H1 (cell line): ENCODE results near the gene ATG7. TPM values are rescaled to one million over a fixed set of nuclear protein-coding genes. Genes with fewer than 3 reads are reported as not detected.

Experiments
- CTCF ChIA-PET: fragments of 300-600 bp; sonication (Branson Sonifier 250); formaldehyde crosslinking; loops from one replicate; lab custom pipeline; 2021; ENCODE audit not compliant: partially characterized antibody; lab: Charles Lee
- POLR2A ChIA-PET: fragments of 300-600 bp; sonication (Branson Sonifier 250); formaldehyde crosslinking; loops from one replicate; lab custom pipeline; 2021; ENCODE audit warnings: inconsistent platforms; ENCODE audit not compliant: partially characterized antibody; lab: Charles Lee
- DNase-seq, 2 experiments: peaks; one replicate each; pipeline versions ENCODE4 v3.0.0 to v3.0.0-alpha.2; 2010 to 2022; ENCODE audit warnings: low spot score in 2 of 2, low read depth in 1 of 2, mixed read lengths in 1 of 2
- FAIRE-seq: peaks from 2 replicates; lab custom pipeline; 2011; peaks lifted over from hg19 to GRCh38; lab: Jason Lieb, UNC
- H2AFZ ChIP-seq: 2 replicates; pipeline ENCODE4 v1.8.1; 2012; ENCODE audit warnings: low read length, inconsistent platforms
- H2AK5ac ChIP-seq: 2 replicates; pipeline ENCODE4 v1.6.1; 2013; ENCODE audit warnings: low read depth, low read length
- H2BK120ac ChIP-seq: replicated peaks from 2 replicates; pipeline ENCODE3; 2013; ENCODE audit warnings: low read depth, low read length, inconsistent platforms
- H2BK12ac ChIP-seq: 2 replicates; pipeline ENCODE4 v1.6.1; 2013; ENCODE audit warnings: low read depth, low read length
- H2BK15ac ChIP-seq: 2 replicates; pipeline ENCODE4 v1.6.1; 2013; ENCODE audit warnings: low read length
- H2BK20ac ChIP-seq: 2 replicates; pipeline ENCODE4 v1.6.1; 2013; ENCODE audit warnings: low read length
- H2BK5ac ChIP-seq: 2 replicates; pipeline ENCODE4 v1.6.1; 2013; ENCODE audit warnings: low read depth, low read length
- H3K14ac ChIP-seq: 2 replicates; pipeline ENCODE4 v1.6.1; 2013; ENCODE audit warnings: inconsistent platforms; ENCODE audit not compliant: insufficient read length
- H3K18ac ChIP-seq: 2 replicates; pipeline ENCODE4 v1.6.1; 2013; ENCODE audit warnings: low read length; ENCODE audit errors: extremely low read depth
- H3K23ac ChIP-seq: 2 replicates; pipeline ENCODE4 v1.6.1; 2013; ENCODE audit warnings: inconsistent platforms; ENCODE audit not compliant: insufficient read length
- H3K23me2 ChIP-seq: 2 replicates; pipeline ENCODE4 v1.6.1; 2013; ENCODE audit warnings: low read depth, low read length
- H3K27ac ChIP-seq: 2 replicates; pipeline ENCODE4 v1.6.1; 2011; ENCODE audit warnings: low read depth, low read length, inconsistent platforms
- H3K27me3 ChIP-seq, 4 experiments: replicated peaks in 1 of 4; 1 replicate in 1 of 4; 2 replicates in 3 of 4; pipeline versions ENCODE4 v1.6.1 to v1.8.1; 2011 to 2013; ENCODE audit warnings: low read length in 3 of 4, mild to moderate bottlenecking in 3 of 4, inconsistent platforms in 2 of 4, mixed read lengths in 2 of 4, moderate library complexity in 1 of 4; ENCODE audit not compliant: control insufficient read depth in 3 of 4, insufficient read depth in 3 of 4; ENCODE audit errors: extremely low read depth in 1 of 4
- H3K36me3 ChIP-seq, 4 experiments: 2 replicates each; pipeline versions ENCODE4 v1.6.1 to v1.8.1; 2011 to 2013; ENCODE audit warnings: mild to moderate bottlenecking in 4 of 4, low read length in 3 of 4, moderate library complexity in 2 of 4, control low read depth in 1 of 4, inconsistent platforms in 1 of 4; ENCODE audit not compliant: insufficient read depth in 4 of 4, control insufficient read depth in 2 of 4
- H3K4ac ChIP-seq: replicated peaks from 2 replicates; pipeline ENCODE3; 2013; ENCODE audit warnings: low read length, low read depth, mixed read lengths, inconsistent platforms; ENCODE audit not compliant: insufficient read length
- H3K4me1 ChIP-seq, 4 experiments: replicated peaks in 1 of 4; 1 replicate in 1 of 4; 2 replicates in 3 of 4; pipeline versions ENCODE4 v1.6.1 to v1.8.1; 2011 to 2013; ENCODE audit warnings: low read length in 3 of 4, inconsistent platforms in 2 of 4, mixed read lengths in 1 of 4; ENCODE audit not compliant: insufficient read depth in 4 of 4, control insufficient read depth in 3 of 4
- H3K4me2 ChIP-seq, 2 experiments: 2 replicates each; pipeline versions ENCODE4 v1.6.1 to v1.8.1; 2011 to 2013; ENCODE audit warnings: low read depth in 2 of 2, low read length in 2 of 2, control low read depth in 1 of 2, inconsistent platforms in 1 of 2, mild to moderate bottlenecking in 1 of 2; ENCODE audit not compliant: insufficient read depth in 1 of 2
- H3K4me3 ChIP-seq, 4 experiments: fragments of 200-600, 300-600 bp in 1 of 4; sonication (generic), shearing (Covaris generic), sonication (Bioruptor Twin) in 1 of 4; 2 replicates each; pipeline versions ENCODE4 v1.5.1 to v1.8.1; 2011 to 2016; ENCODE audit warnings: low read length in 4 of 4, low read depth in 3 of 4, control low read depth in 2 of 4, inconsistent platforms in 2 of 4, mild to moderate bottlenecking in 2 of 4, mixed read lengths in 1 of 4, moderate library complexity in 1 of 4; ENCODE audit not compliant: insufficient read depth in 2 of 4; ENCODE audit errors: extremely low read depth in 1 of 4
- H3K56ac ChIP-seq: replicated peaks from 2 replicates; pipeline ENCODE3; 2013; ENCODE audit warnings: low read depth, mild to moderate bottlenecking, mixed read lengths, low read length, inconsistent platforms; ENCODE audit not compliant: insufficient read length
- H3K79me1 ChIP-seq: 2 replicates; pipeline ENCODE4 v1.6.1; 2013; ENCODE audit warnings: low read depth, low read length, control low read depth
- H3K79me2 ChIP-seq, 2 experiments: 2 replicates each; pipeline versions ENCODE4 v1.6.1 to v1.8.1; 2012 to 2013; ENCODE audit warnings: low read length in 2 of 2, mild to moderate bottlenecking in 2 of 2, inconsistent platforms in 1 of 2; ENCODE audit not compliant: insufficient read depth in 2 of 2, control insufficient read depth in 1 of 2
- H3K9ac ChIP-seq, 4 experiments: replicated peaks in 1 of 4; 1 replicate in 1 of 4; 2 replicates in 3 of 4; pipeline versions ENCODE4 v1.6.1 to v1.8.1; 2011 to 2013; ENCODE audit warnings: low read depth in 3 of 4, low read length in 3 of 4, control low read depth in 2 of 4, mild to moderate bottlenecking in 2 of 4, moderate library complexity in 2 of 4, inconsistent platforms in 1 of 4; ENCODE audit errors: extremely low read depth in 1 of 4
- H3K9me3 ChIP-seq, 2 experiments: 2 replicates each; pipeline versions ENCODE4 v1.6.1 to v1.8.1; 2012 to 2013; ENCODE audit warnings: mild to moderate bottlenecking in 2 of 2, moderate library complexity in 2 of 2, control low read depth in 1 of 2, inconsistent platforms in 1 of 2, low read depth in 1 of 2, low read length in 1 of 2, mixed read lengths in 1 of 2; ENCODE audit not compliant: insufficient read depth in 2 of 2
- H4K20me1 ChIP-seq, 2 experiments: replicated peaks in 1 of 2; 2 replicates each; pipeline versions ENCODE3 to v1.8.1; 2011 to 2013; ENCODE audit warnings: inconsistent platforms in 2 of 2, low read length in 2 of 2, mild to moderate bottlenecking in 1 of 2; ENCODE audit not compliant: insufficient read depth in 2 of 2, control insufficient read depth in 1 of 2
- H4K5ac ChIP-seq: 2 replicates; pipeline ENCODE4 v1.6.1; 2013; ENCODE audit warnings: low read length, low read depth, mixed read lengths, inconsistent platforms; ENCODE audit not compliant: insufficient read length
- H4K8ac ChIP-seq: 2 replicates; pipeline ENCODE4 v1.8.0; 2013; ENCODE audit warnings: mild to moderate bottlenecking, moderate library complexity, low read length, inconsistent platforms; ENCODE audit not compliant: insufficient read depth; ENCODE audit errors: extremely low read depth
- H4K91ac ChIP-seq: replicated peaks from 2 replicates; pipeline ENCODE3; 2013; ENCODE audit warnings: low read length, mixed read lengths, inconsistent platforms; ENCODE audit not compliant: insufficient read length
- CHD7 ChIP-seq: fragments of 300-600 bp; sonication (generic); IDR thresholded peaks from 2 replicates; pipeline ENCODE4 v1.7.1; 2012; ENCODE audit warnings: low read length, moderate library complexity, mild to moderate bottlenecking, inconsistent platforms; ENCODE audit not compliant: insufficient replicate concordance
- WGBS, 2 experiments: shearing (Covaris generic) in 1 of 2; methylation state at CpG; one replicate each; pipeline versions ENCODE4 v1.1.6 to v1.1.7; 2013 to 2015; ENCODE audit warnings: low lambda C conversion rate in 2 of 2, mixed read lengths in 2 of 2, inconsistent platforms in 1 of 2, low coverage in 1 of 2, missing lambda C conversion rate in 1 of 2; ENCODE audit not compliant: insufficient replicate concordance in 2 of 2, insufficient coverage in 1 of 2, insufficient read length in 1 of 2; ENCODE audit errors: extremely low coverage in 1 of 2, missing lambda C conversion rate in 1 of 2; 5-methylcytosine and 5-hydroxymethylcytosine counted together
- polyA plus RNA-seq, 7 experiments: library from polyadenylated mRNA; depleted of rRNA in 3 of 7; stranded (reverse) in 5 of 7; unstranded in 2 of 7; fragments of >200 nt in 5 of 7; fragments of 200-250 nt in 2 of 7; gene quantifications; 1 replicate in 5 of 7; 2 replicates in 1 of 7; 4 replicates in 1 of 7; pipeline versions ENCODE4 v1.2.1 to v1.2.3, GENCODE V29; 2011 to 2013; ENCODE audit warnings: missing spikeins in 2 of 7, mixed read lengths in 2 of 7
- total RNA-seq: library from RNA; stranded (reverse); fragmentation: NEBNext Ultra II Directional; extraction: Animal tissue kit (Norgen Biotek cat#: 25700); gene quantifications from 2 replicates; pipeline ENCODE4 v1.2.1, GENCODE V29; 2021

ATG7 gene
- total and polyA plus RNA-seq, 2 of the 8 experiments (the other 6 are each of a cell fraction or from before 2014, with no cell fraction given): 15.0 to 19.1 TPM

GRCh38 chr3:11392860-11393114 lies 120.6 kb downstream of the ATG7 start:
- FAIRE-seq: no peak
- DNase-seq: no peak
- no peaks in the 10 kb centered on the region for H3K27me3 ChIP-seq
- CTCF ChIA-PET: interaction anchor here (1.1 to 5.6 kb wide), 3 partner anchors 13 to 262 kb away, joined by 3 to 32 read pairs (median 14); no protein-coding TSS in a partner anchor
- no peak overlapping the region for H3K4me2 ChIP-seq
- no peak overlapping the region for H4K8ac ChIP-seq
- H2AFZ ChIP-seq: no peak overlapping the region
- no peaks in the 10 kb centered on the region for H3K36me3 ChIP-seq
- no peak overlapping the region for H2BK20ac ChIP-seq
- H3K9ac ChIP-seq: no peak overlapping the region
- H3K56ac ChIP-seq: no peak overlapping the region
- POLR2A ChIA-PET: no interaction called here
- H2BK120ac ChIP-seq: no peak overlapping the region
- H2AK5ac ChIP-seq: no peak overlapping the region
- peak overlapping the region; percentile 47 for H3K23ac ChIP-seq
- H3K4me3 ChIP-seq: no peak overlapping the region
- no peaks in the 10 kb centered on the region for H3K79me1 ChIP-seq
- H2BK15ac ChIP-seq: no peak overlapping the region
- H3K4ac ChIP-seq: no peak overlapping the region
- no peaks in the 10 kb centered on the region for H3K9me3 ChIP-seq
- H3K27ac ChIP-seq: no peak overlapping the region
- no peak overlapping the region for H3K14ac ChIP-seq
- H3K18ac ChIP-seq: no peak overlapping the region
- H3K23me2 ChIP-seq: no peaks in the 10 kb centered on the region
- H4K20me1 ChIP-seq: no peaks in the 10 kb centered on the region
- H3K79me2 ChIP-seq: no peaks in the 10 kb centered on the region
- H2BK12ac ChIP-seq: no peak overlapping the region
- no peak overlapping the region for H4K91ac ChIP-seq
- no peak overlapping the region for H2BK5ac ChIP-seq
- peaks cover 0 to 5% (median 0%) of the 10 kb centered on the region in 4 experiments; a peak in 1 of 7 replicates for H3K4me1 ChIP-seq
- no peak overlapping the region for H4K5ac ChIP-seq
- 88% methylated on average over 2 of the region's 2 CpGs; no CpG with 5 or more reads in 1 of the 2 experiments for WGBS, 2 experiments
- no peak for TF ChIP-seq CHD7
